Skin of body (tissue), 2 donors: ENCODE data around the gene TMEM61. TPM values are rescaled to one million over a fixed set of nuclear protein-coding genes. Genes with fewer than 3 reads are reported as not detected.
"Not testable (repeated sequence)": the region's sequence is repeated elsewhere in the genome, so short reads cannot be mapped to it uniquely, and the experiment has no call there.

ENCODE experiments used
- DNase-seq: peaks from one replicate; lab custom pipeline; 2025; lab: John Stamatoyannopoulos, UW
- total RNA-seq: library from RNA; depleted of rRNA; stranded (reverse); fragments of >200 nt; gene quantifications from one replicate; pipeline ENCODE4 v1.2.3, GENCODE V29; 2014

TMEM61 gene
- total RNA-seq, 1 donor from 2014 or later, result 0.30 TPM

- DNase-seq, result no peak
Measured at GRCh38 chr1:55000110-55001085, 20.0 kb downstream of the TMEM61 start.

GRCh38 chr1:55001311-55001710, 20.9 kb downstream of the TMEM61 start:
- DNase-seq, result no peak

GRCh38 chr1:55002686-55003085, 22.3 kb downstream of the TMEM61 start:
- DNase-seq, result no peak

- DNase-seq, result no peak
Measured at GRCh38 chr1:55005351-55006140, 25.1 kb downstream of the TMEM61 start.

- DNase-seq, result no peak
Measured at GRCh38 chr1:55006931-55007330, 26.5 kb downstream of the TMEM61 start.

- DNase-seq, result no peak
Measured at GRCh38 chr1:55007625-55008024, 27.2 kb downstream of the TMEM61 start.

- DNase-seq, result no peak
Measured at GRCh38 chr1:55010194-55010886, 29.9 kb downstream of the TMEM61 start.

- DNase-seq, result no peak
Measured at GRCh38 chr1:55010887-55011217, 30.4 kb downstream of the TMEM61 start.

GRCh38 chr1:55012661-55013060, 32.2 kb downstream of the TMEM61 start:
- DNase-seq, result no peak

GRCh38 chr1:55015123-55015522, 34.7 kb downstream of the TMEM61 start:
- no peak for DNase-seq

- DNase-seq, result no peak
Measured at GRCh38 chr1:55015731-55016620, 35.5 kb downstream of the TMEM61 start.

- no peak for DNase-seq
Measured at GRCh38 chr1:55018395-55018794, 38.0 kb downstream of the TMEM61 start.

- DNase-seq, result peak; percentile 25
Measured at GRCh38 chr1:55021942-55022546, 41.6 kb downstream of the TMEM61 start.

GRCh38 chr1:55024163-55024562, 43.7 kb downstream of the TMEM61 start:
- DNase-seq, result not testable (repeated sequence)

- DNase-seq, result not testable (repeated sequence)
Measured at GRCh38 chr1:55026682-55027081, 46.3 kb downstream of the TMEM61 start.

- not testable (repeated sequence) for DNase-seq
Measured at GRCh38 chr1:55031098-55031497, 50.7 kb downstream of the TMEM61 start.

- DNase-seq, result no peak
Measured at GRCh38 chr1:55033265-55033614, 52.8 kb downstream of the TMEM61 start.

- DNase-seq, result no peak
Measured at GRCh38 chr1:55034476-55035133, 54.2 kb downstream of the TMEM61 start.

- DNase-seq, result no peak
Measured at GRCh38 chr1:55035904-55036303, 55.5 kb downstream of the TMEM61 start.
